ENCODE data around the gene MYL2. TPM values are rescaled to one million over a fixed set of nuclear protein-coding genes. Genes with fewer than 3 reads are reported as not detected.

MYL2 gene
- total RNA-seq, 1 donor, result not detected

DNA sequence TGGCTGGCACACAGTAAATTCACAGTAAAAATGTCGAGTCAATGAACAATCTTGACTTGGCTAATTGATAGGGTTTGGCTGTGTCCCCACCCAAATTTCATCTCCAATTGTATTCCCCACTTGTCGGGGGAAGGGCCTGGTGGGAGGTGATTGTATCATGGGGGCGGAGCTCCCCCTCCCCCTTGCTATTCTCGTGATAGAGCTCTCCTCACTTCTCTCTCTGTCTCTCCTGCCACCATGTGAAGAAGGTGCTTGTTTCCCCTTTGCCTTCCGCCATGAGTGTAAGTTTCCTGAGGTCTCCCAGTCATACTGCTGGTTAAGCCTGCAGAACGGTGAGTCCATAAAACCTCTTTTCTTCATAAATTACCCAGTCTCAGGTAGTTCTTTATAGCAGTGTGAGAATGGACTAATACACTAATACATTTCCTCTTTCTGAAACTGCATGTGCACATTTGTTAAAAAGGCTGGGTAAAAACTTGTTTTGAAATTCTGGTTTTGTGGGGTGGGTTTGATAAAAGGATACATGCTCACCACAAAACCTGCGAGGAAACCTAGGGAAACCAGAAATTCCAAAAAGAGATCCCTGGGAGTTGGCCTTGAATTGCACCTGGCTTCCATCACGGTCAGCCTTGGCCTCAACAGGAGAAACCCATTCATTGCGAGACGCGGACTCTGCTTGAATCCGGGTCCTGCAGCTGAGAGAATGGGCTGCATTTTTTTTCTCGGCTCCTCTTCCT, 16.2 kb upstream of the MYL2 start:
- TF ChIP-seq, protein P1, sequence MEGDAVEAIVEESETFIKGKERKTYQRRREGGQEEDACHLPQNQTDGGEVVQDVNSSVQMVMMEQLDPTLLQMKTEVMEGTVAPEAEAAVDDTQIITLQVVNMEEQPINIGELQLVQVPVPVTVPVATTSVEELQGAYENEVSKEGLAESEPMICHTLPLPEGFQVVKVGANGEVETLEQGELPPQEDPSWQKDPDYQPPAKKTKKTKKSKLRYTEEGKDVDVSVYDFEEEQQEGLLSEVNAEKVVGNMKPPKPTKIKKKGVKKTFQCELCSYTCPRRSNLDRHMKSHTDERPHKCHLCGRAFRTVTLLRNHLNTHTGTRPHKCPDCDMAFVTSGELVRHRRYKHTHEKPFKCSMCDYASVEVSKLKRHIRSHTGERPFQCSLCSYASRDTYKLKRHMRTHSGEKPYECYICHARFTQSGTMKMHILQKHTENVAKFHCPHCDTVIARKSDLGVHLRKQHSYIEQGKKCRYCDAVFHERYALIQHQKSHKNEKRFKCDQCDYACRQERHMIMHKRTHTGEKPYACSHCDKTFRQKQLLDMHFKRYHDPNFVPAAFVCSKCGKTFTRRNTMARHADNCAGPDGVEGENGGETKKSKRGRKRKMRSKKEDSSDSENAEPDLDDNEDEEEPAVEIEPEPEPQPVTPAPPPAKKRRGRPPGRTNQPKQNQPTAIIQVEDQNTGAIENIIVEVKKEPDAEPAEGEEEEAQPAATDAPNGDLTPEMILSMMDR (IDR thresholded peaks at IDR 0.05; ENCODE audit: insufficient read depth, low read length), result no peak
- H3K4me3 ChIP-seq (ENCODE audit: low read depth, low read length), result no peak overlapping the region
- no peak for DNase-seq (ENCODE audit: low read depth)

DNA sequence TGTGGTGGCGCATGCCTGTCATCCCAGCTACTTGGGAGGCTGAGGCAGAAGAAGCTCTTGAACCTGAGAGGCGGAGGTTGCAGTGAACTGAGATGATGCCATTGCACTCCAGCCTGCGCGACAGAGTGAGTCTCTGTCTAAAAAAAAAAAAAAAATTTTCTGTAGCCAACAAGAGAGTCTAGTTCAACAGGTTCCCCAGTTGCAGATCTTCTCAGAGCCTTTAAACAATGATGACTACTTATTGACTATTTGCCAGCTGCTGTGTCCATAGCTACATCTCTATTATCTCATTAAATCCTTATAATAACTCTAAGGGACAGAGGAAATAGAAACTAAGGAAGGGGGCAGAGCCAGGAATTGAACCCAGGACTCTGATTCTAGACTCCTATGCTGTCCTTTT, 15.2 kb upstream of the MYL2 start:
- DNase-seq (ENCODE audit: low read depth), result no peak
- H3K4me3 ChIP-seq (ENCODE audit: low read depth, low read length), result no peak overlapping the region
- TF ChIP-seq, protein P1 (IDR thresholded peaks at IDR 0.05; ENCODE audit: insufficient read depth, low read length), result no peak

DNA sequence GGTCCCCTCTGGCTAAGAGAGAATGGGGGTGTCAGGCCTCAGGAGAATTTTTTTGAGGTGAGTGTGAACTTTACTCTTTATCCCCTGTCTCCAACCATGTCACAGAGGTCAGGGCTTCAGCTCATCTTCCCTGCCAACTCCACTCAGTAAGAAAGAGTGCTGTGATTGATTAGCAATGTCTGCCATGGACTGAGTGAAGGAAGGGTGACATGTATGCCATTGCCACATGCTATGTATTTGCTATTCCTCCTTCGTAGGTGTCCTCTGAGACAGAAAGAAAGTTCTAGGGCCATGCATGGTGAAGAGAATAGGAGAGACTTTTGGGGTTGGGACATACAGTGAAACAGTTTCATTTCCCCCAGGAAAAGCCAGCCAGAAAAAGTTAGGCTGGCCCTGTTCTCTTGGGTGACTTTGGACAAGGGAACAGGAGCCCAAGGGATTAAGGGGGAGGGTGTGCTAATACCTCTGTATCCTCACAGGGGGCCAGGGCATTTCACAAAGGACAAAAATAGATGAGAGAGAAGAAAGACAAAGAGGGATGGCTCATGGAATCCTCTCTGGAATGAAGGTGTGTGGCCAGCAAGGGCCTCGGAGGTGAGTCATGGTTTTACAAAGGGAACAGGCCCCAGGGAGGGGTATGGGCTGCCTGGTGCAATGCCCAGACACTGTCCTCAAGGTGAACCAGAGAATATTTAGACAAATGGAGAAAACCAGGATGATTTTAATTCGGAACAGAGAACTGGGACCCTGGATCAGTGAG, 13.9 kb upstream of the MYL2 start:
- no peak overlapping the region for H3K4me3 ChIP-seq (ENCODE audit: low read depth, low read length)
- DNase-seq (ENCODE audit: low read depth), result peak; percentile 27
- TF ChIP-seq, protein P1 (IDR thresholded peaks at IDR 0.05; ENCODE audit: insufficient read depth, low read length), result no peak

DNA sequence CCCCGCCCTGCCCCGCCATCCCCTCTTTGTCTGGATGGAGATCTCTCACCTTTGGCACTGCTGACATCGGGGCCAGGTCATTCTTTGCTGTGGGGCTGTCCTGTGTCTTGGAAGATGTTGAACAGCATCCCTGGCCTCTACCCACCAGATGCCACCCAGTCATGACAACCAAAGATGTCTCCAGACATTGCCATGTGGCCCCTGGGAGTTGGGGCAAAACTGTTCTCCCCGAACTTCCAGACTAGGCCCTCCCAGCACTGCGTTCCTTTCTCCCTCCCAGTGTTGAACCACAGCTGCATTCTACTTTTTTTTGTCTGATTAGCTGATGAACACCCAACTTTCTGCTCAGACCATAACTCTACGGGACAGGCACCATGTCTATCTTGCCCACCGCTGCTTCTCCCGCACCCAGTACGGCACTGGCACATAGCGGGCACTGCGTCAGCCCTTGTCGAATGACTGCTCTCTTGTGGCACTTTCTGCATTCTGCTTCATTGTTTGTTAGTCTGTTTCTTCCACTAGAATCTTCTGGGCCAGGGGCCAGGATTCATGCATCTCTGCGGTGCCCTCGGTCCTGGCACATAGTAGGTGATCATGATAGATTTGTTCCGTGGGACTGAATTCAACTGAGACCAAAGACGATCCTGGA, 13.1 kb upstream of the MYL2 start:
- H3K4me3 ChIP-seq (ENCODE audit: low read depth, low read length), result no peak overlapping the region
- DNase-seq (ENCODE audit: low read depth), result no peak
- TF ChIP-seq, protein P1 (IDR thresholded peaks at IDR 0.05; ENCODE audit: insufficient read depth, low read length), result no peak

DNA sequence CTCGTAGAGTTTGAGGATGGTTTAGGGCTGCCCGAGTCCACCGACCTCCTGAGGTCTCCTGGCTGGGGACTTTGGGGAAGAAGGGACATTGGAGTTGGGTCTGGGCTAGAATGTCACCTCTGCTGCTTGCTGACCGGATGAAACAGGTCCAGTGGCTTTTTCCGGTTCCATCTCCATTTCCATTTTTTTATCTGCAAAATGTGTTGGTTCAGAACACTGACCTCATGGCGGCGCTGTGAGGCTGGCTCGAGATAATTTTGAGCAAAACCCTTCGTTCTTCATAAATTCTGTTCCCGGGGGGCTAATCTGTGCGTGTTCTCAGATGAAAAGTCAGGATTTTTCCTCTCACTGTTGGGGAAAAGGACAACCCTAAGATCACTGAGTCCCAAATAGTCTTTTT, 11.7 kb upstream of the MYL2 start:
- TF ChIP-seq, protein P1 (IDR thresholded peaks at IDR 0.05; ENCODE audit: insufficient read depth, low read length), result peak; percentile 35
- no peak overlapping the region for H3K4me3 ChIP-seq (ENCODE audit: low read depth, low read length)
- no peak for DNase-seq (ENCODE audit: low read depth)

DNA sequence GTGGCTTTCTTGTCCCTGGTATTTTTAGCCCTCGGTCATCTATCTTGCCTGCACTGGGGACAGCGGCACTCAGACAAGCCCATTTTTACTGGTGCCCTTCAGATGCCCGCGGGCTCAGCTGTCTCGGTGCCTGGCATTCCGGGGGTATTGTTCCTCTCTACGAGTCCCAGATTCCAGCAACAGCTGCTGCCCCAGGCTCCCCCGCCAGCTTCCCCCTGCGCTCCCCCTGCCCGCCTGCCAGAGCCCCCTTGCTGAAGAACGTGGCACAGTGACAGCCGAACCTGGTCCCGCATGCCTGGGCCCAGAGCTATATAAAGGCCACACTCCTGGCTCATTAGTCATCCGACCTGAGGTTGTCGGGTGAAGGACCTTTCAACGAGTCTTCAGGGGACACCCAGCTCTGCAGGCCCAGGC, 10.9 kb upstream of the MYL2 start:
- TF ChIP-seq, protein P1 (IDR thresholded peaks at IDR 0.05; ENCODE audit: insufficient read depth, low read length), result no peak
- DNase-seq (ENCODE audit: low read depth), result no peak
- H3K4me3 ChIP-seq (ENCODE audit: low read depth, low read length), result no peak overlapping the region

Measured in fibroblast of the aortic adventitia (primary cell).